Heart left ventricle (tissue), 13 donors: ENCODE results near the gene RFC5.

Experiments used
- POLR2A ChIP-seq, 2 donors: fragments of 450-650 bp; IDR thresholded peaks; one replicate each; pipeline ENCODE4 v1.6.1; 2017; ENCODE audit warnings: antibody characterized with exemption in 2 of 2, mild to moderate bottlenecking in 2 of 2, moderate library complexity in 2 of 2
- TF ChIP-seq, protein P1 (sequence below), 12 donors: fragments of 200-600 bp; sonication (generic) in 4 of 12; IDR thresholded peaks; one replicate each; pipeline versions ENCODE4 v1.5.0 to v1.8.0; 2018 to 2022; ENCODE audit warnings: antibody characterized with exemption in 12 of 12, mild to moderate bottlenecking in 5 of 12
- donor health status: ischemic (EF 13 %, LVEDD 7.1; RV severe dilation, severe dysfunction).
- donor health status: DM: no; HTN: yes; CAD: no.
- donor health status: DM: no; HTN: no; CAD: no.
- donor health status: ischemic (EF 25% LVEDD 6.9; RV normal size, moderate dysfunction).
- donor health status: ischemic (EF 25% LVEDD 5.7; RV mildly dilated, moderate dysfunction).
- donor health status: ischemic (EF 35%, LVEDD 5.7; RV mildly dilated, moderate dysfunction).
- donor health status: nonischemic (EF 11% LVEDD 7.7; RV severe dilation, severe dysfunction).
- donor health status: DM: yes; HTN: yes; CAD: no.
- donor health status: PGD.
- donor health status: ischemic (EF 29% LVEDD 5.4; RV normal size, mild dysfunction).
- donor health status: nonischemic (EF 23%, LVEDD 6.1; RV moderate dilation, normal function).

GRCh38 chr12:117975006-117975405, 41.5 kb upstream of the RFC5 start:
- TF ChIP-seq, protein P1, sequence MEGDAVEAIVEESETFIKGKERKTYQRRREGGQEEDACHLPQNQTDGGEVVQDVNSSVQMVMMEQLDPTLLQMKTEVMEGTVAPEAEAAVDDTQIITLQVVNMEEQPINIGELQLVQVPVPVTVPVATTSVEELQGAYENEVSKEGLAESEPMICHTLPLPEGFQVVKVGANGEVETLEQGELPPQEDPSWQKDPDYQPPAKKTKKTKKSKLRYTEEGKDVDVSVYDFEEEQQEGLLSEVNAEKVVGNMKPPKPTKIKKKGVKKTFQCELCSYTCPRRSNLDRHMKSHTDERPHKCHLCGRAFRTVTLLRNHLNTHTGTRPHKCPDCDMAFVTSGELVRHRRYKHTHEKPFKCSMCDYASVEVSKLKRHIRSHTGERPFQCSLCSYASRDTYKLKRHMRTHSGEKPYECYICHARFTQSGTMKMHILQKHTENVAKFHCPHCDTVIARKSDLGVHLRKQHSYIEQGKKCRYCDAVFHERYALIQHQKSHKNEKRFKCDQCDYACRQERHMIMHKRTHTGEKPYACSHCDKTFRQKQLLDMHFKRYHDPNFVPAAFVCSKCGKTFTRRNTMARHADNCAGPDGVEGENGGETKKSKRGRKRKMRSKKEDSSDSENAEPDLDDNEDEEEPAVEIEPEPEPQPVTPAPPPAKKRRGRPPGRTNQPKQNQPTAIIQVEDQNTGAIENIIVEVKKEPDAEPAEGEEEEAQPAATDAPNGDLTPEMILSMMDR (IDR thresholded peaks at IDR 0.05), result no peak
- TF ChIP-seq POLR2A (IDR thresholded peaks at IDR 0.05), result no peak
